Astrocyte of the spinal cord (primary cell): Measurements from ENCODE around the gene KBTBD2.
"Not testable (repeated sequence)": the region's sequence is repeated elsewhere in the genome, so short reads cannot be mapped to it uniquely, and the experiment has no call there.

Experiments
- DNase-seq: peaks from one replicate; pipeline ENCODE4 v3.0.0; 2011; ENCODE audit warnings: low read depth, low spot score
- H3K4me3 ChIP-seq: 2 replicates; pipeline ENCODE4 v1.5.1; 2011; ENCODE audit warnings: low read depth, mild to moderate bottlenecking, low read length, moderate library complexity
- CTCF ChIP-seq: IDR thresholded peaks from 2 replicates; pipeline ENCODE4 v1.5.1; 2012; ENCODE audit warnings: low read depth, mild to moderate bottlenecking, low read length, inconsistent platforms
- in situ Hi-C: cut with HindIII; loops from 2 replicates; pipeline ENCODE4 v1.10.0; 2017; ENCODE audit warnings: low sequenced_read_pairs

Gene KBTBD2

GRCh38 chr7:32858648-32859047, 32.9 kb downstream of the KBTBD2 start:
- in situ Hi-C loops = no loop called here
- no peak for TF ChIP-seq CTCF
- no peak for DNase-seq
- no peak overlapping the region for H3K4me3 ChIP-seq

GRCh38 chr7:32857063-32857462, 34.5 kb downstream of the KBTBD2 start:
- in situ Hi-C loops, H3K4me3 ChIP-seq, DNase-seq: not testable (repeated sequence)

- DNase-seq, in situ Hi-C loops, H3K4me3 ChIP-seq: not testable (repeated sequence)
Measured at GRCh38 chr7:32855837-32856775, 35.5 kb downstream of the KBTBD2 start.

GRCh38 chr7:32850654-32851053, 40.9 kb downstream of the KBTBD2 start:
- DNase-seq, in situ Hi-C loops, H3K4me3 ChIP-seq: not testable (repeated sequence)

GRCh38 chr7:32848655-32849054, 42.9 kb downstream of the KBTBD2 start:
- DNase-seq, H3K4me3 ChIP-seq, in situ Hi-C loops: not testable (repeated sequence)

- no peak overlapping the region for H3K4me3 ChIP-seq
- in situ Hi-C loops = no loop called here
- peak; percentile 69 for DNase-seq
- peak; percentile 81 for TF ChIP-seq CTCF
Measured at GRCh38 chr7:32846630-32847225, 44.8 kb downstream of the KBTBD2 start.

- H3K4me3 ChIP-seq, DNase-seq, in situ Hi-C loops: not testable (repeated sequence)
Measured at GRCh38 chr7:32844748-32845147, 46.8 kb downstream of the KBTBD2 start.

GRCh38 chr7:32843763-32844162, 47.8 kb downstream of the KBTBD2 start:
- in situ Hi-C loops, H3K4me3 ChIP-seq, DNase-seq: not testable (repeated sequence)

GRCh38 chr7:32839846-32840245, 51.7 kb downstream of the KBTBD2 start:
- in situ Hi-C loops, DNase-seq, H3K4me3 ChIP-seq: not testable (repeated sequence)

- in situ Hi-C loops, DNase-seq, H3K4me3 ChIP-seq: not testable (repeated sequence)
Measured at GRCh38 chr7:32828996-32829752, 62.4 kb downstream of the KBTBD2 start.
